ENCODE results near the gene ACP6.
A peak's percentile ranks its signal among the peaks of the same experiment; 100 is the strongest.

Gene ACP6

GRCh38 chr1:147599362-147600118, 70.8 kb downstream of the ACP6 start:
- no peak for TF ChIP-seq CTCF (IDR thresholded peaks at IDR 0.05; ENCODE audit: extremely low read depth, missing control alignments)
- peak; percentile 98 for DNase-seq (ENCODE audit: low spot score)

- peak; percentile 33 for DNase-seq (ENCODE audit: low spot score)
- no peak for TF ChIP-seq CTCF (IDR thresholded peaks at IDR 0.05; ENCODE audit: extremely low read depth, missing control alignments)
Observed at GRCh38 chr1:147598621-147599361, 71.5 kb downstream of the ACP6 start.

GRCh38 chr1:147597010-147597409, 73.3 kb downstream of the ACP6 start:
- DNase-seq (ENCODE audit: low spot score): no peak
- TF ChIP-seq CTCF (IDR thresholded peaks at IDR 0.05; ENCODE audit: extremely low read depth, missing control alignments): no peak

All from GM20000 (cell line).